Smooth muscle cell (in vitro differentiated cells): ENCODE results near the gene PHACTR2. TPM values are rescaled to one million over a fixed set of nuclear protein-coding genes. Genes with fewer than 3 reads are reported as not detected.

Experiments used
- DNase-seq: peaks from one replicate; lab custom pipeline; 2025; ENCODE audit not compliant: unreplicated experiment; lab: John Stamatoyannopoulos, UW
- H2AFZ ChIP-seq: fragments of 200-600 bp; sonication (generic); 2 replicates; pipeline ENCODE4 v1.6.0; 2016; ENCODE audit warnings: antibody characterized with exemption, low read depth, mild to moderate bottlenecking
- H3F3A ChIP-seq: fragments of 200-600 bp; sonication (generic); 2 replicates; pipeline ENCODE4 v1.6.0; 2017; ENCODE audit warnings: antibody characterized with exemption, low read depth
- H3K27ac ChIP-seq: fragments of 200-600 bp; sonication (generic); 2 replicates; pipeline ENCODE4 v1.5.1; 2016; ENCODE audit warnings: low read depth, mild to moderate bottlenecking
- H3K27me3 ChIP-seq: fragments of 200-600 bp; sonication (generic); 2 replicates; pipeline ENCODE4 v1.6.1; 2016; ENCODE audit warnings: low read depth, mild to moderate bottlenecking
- H3K36me3 ChIP-seq: fragments of 200-600 bp; sonication (generic); 2 replicates; pipeline ENCODE4 v1.5.1; 2016; ENCODE audit warnings: low read depth
- H3K4me1 ChIP-seq: fragments of 200-600 bp; sonication (generic); 2 replicates; pipeline ENCODE4 v1.5.1; 2016; ENCODE audit warnings: low read depth
- H3K4me2 ChIP-seq: fragments of 200-600 bp; sonication (generic); 2 replicates; pipeline ENCODE4 v1.6.0; 2016; ENCODE audit warnings: mild to moderate bottlenecking
- H3K4me3 ChIP-seq: fragments of 200-600 bp; sonication (generic); 2 replicates; pipeline ENCODE4 v1.5.1; 2016; ENCODE audit warnings: mild to moderate bottlenecking
- H3K79me2 ChIP-seq: fragments of 200-600 bp; sonication (generic); 2 replicates; pipeline ENCODE4 v1.6.0; 2016; ENCODE audit warnings: low read depth, mild to moderate bottlenecking
- H3K9ac ChIP-seq: fragments of 200-600 bp; sonication (generic); 2 replicates; pipeline ENCODE4 v1.6.0; 2016; ENCODE audit warnings: low read depth
- H3K9me3 ChIP-seq: fragments of 200-600 bp; sonication (generic); replicated peaks from 2 replicates; pipeline ENCODE4 v1.5.1; 2016; ENCODE audit warnings: low read depth
- H4K20me1 ChIP-seq: fragments of 200-600 bp; sonication (generic); 2 replicates; pipeline ENCODE4 v1.6.0; 2016; ENCODE audit warnings: low read depth
- WGBS: methylation state at CpG from one replicate; pipeline ENCODE4 v1.1.7; 2016; ENCODE audit warnings: low lambda C conversion rate; 5-methylcytosine and 5-hydroxymethylcytosine counted together
- polyA plus RNA-seq: library from polyadenylated mRNA; unstranded; fragments of >200 nt; fragmentation: Nextera tagmentation; extraction: Ambion mirVana; gene quantifications from 2 replicates; pipeline ENCODE4 v1.2.1, GENCODE V29; 2016
- total RNA-seq: library from RNA; depleted of rRNA; stranded (reverse); fragments of >200 nt; gene quantifications from 2 replicates; pipeline ENCODE4 v1.2.3, GENCODE V29; 2014
- TF ChIP-seq, protein P1 (sequence below): fragments of 200-600 bp; sonication (generic); IDR thresholded peaks from 2 replicates; pipeline ENCODE4 v1.5.1; 2017; ENCODE audit warnings: borderline replicate concordance, mild to moderate bottlenecking, antibody characterized with exemption; ENCODE audit not compliant: insufficient read depth, poor library complexity, severe bottlenecking

The PHACTR2 gene
- total and polyA plus RNA-seq, 2 experiments from 2014 or later = 62.7 to 80.4 TPM

DNA sequence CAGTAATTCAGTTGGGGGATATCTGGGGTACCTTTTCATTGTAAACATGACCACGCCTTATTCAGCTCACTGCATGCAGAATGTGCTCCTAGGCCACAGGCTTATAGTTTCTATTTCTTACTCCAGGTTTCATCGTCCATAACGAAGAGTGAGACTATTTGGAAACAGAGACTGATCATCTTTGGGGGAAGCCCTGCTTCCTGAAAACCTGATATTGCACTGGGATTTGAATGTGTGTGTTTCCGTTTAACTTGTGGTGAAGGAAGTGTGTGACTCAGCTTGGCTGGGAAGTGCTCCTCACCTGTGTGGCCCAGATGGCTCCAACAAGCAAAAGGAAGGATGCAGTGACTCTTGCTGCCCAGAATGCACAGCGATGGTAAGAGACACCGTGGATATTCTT, 145.8 kb downstream of the PHACTR2 start:
- Histone ChIP-seq H3F3A (no peaks in the 10 kb centered on the region), H3K27me3 (no peaks in the 10 kb centered on the region), H4K20me1 (no peaks in the 10 kb centered on the region), H3K4me1 (no peaks in the 10 kb centered on the region), H3K9me3 (no peaks in the 10 kb centered on the region), H3K4me3 (no peak overlapping the region), H3K27ac (no peak overlapping the region), H3K79me2 (no peaks in the 10 kb centered on the region), H3K4me2 (no peak overlapping the region), H2AFZ (no peak overlapping the region), H3K36me3 (peaks cover 4% of the 10 kb centered on the region), H3K9ac (no peak overlapping the region)
- DNase-seq = no peak
- 93% methylated on average over 6 of the region's 6 CpGs for WGBS
- TF ChIP-seq, protein P1, sequence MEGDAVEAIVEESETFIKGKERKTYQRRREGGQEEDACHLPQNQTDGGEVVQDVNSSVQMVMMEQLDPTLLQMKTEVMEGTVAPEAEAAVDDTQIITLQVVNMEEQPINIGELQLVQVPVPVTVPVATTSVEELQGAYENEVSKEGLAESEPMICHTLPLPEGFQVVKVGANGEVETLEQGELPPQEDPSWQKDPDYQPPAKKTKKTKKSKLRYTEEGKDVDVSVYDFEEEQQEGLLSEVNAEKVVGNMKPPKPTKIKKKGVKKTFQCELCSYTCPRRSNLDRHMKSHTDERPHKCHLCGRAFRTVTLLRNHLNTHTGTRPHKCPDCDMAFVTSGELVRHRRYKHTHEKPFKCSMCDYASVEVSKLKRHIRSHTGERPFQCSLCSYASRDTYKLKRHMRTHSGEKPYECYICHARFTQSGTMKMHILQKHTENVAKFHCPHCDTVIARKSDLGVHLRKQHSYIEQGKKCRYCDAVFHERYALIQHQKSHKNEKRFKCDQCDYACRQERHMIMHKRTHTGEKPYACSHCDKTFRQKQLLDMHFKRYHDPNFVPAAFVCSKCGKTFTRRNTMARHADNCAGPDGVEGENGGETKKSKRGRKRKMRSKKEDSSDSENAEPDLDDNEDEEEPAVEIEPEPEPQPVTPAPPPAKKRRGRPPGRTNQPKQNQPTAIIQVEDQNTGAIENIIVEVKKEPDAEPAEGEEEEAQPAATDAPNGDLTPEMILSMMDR = no peak

DNA sequence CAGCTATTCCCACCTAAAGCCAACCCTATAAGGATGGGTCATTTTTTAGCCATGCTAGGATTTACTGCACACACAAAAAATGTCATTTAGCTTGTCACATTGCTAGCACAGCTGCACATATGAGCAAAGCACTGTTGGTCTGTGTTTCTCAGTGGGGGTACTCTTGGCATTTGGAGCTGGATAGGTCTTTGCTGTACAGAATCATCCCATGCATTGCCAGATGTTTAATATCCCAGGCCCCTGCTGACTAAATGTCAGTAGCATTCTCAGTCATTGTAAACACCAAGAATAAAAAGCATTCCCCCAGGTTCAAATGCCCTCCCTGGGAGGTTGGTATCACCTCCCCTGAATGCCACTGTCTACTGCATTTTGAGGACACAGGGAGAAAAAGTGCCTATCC, 150.8 kb downstream of the PHACTR2 start:
- Histone ChIP-seq H3K36me3 (peaks cover 4% of the 10 kb centered on the region), H2AFZ (no peak overlapping the region), H3K4me2 (no peak overlapping the region), H3F3A (no peaks in the 10 kb centered on the region), H3K4me3 (no peak overlapping the region), H3K9ac (no peak overlapping the region), H3K79me2 (no peaks in the 10 kb centered on the region), H3K9me3 (no peaks in the 10 kb centered on the region), H3K27me3 (no peaks in the 10 kb centered on the region), H3K4me1 (no peaks in the 10 kb centered on the region), H3K27ac (no peak overlapping the region), H4K20me1 (no peaks in the 10 kb centered on the region)
- no peak for DNase-seq
- TF ChIP-seq, protein P1 = no peak

DNA sequence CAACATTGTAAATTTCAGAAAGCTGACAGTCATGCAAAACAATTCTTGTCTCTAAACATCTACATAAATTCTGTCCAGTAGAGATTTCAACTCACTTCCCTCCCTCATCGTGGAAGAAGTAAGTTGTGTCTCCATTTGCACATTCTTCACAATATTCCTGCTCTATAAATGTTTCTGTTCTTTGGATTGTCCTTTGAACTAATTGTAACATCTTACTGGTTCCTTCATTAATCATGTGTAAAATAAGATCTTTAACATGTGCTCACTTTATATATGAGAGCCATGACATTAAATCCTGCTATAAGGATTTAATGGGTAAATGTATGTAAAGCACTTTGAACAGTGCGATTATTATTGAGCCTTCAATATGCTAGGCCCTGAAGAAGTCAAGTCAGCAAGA, 158.4 kb downstream of the PHACTR2 start:
- no peak overlapping the region for H3K4me2 ChIP-seq
- H3K27ac ChIP-seq = no peak overlapping the region
- no peak for DNase-seq

DNA sequence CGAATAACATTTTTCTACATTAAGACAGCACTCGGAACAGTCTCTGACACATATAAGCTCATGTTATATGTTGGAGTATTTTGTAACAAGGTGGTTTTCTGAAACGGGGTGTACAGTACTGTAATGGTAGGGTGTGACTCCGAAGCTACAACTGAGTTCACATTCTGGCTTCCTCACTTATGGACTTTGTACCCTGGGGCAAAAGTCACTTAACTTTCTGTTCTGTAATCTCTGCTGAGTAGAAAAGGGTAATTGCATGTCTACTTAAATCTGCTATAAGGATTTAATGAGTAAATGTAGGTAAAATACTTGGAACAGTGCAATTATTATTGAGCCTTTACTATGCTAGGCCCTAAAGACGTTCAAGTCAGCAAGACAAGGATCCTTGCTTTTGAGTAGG, 160.6 kb downstream of the PHACTR2 start:
- no peak overlapping the region for H3K27ac ChIP-seq
- WGBS = 84% methylated on average over 5 of the region's 5 CpGs
- H3K36me3 ChIP-seq = no peaks in the 10 kb centered on the region
- no peak for DNase-seq
- H3K27me3 ChIP-seq = no peaks in the 10 kb centered on the region
- peaks cover 6% of the 10 kb centered on the region for H3K4me1 ChIP-seq
- H2AFZ ChIP-seq = no peak overlapping the region
- TF ChIP-seq, protein P1 = no peak
- no peaks in the 10 kb centered on the region for H3K9me3 ChIP-seq
- no peaks in the 10 kb centered on the region for H3F3A ChIP-seq
- no peak overlapping the region for H3K4me2 ChIP-seq
- H3K79me2 ChIP-seq = peaks cover 2% of the 10 kb centered on the region
- H3K9ac ChIP-seq = no peak overlapping the region
- H3K4me3 ChIP-seq = no peak overlapping the region
- H4K20me1 ChIP-seq = no peaks in the 10 kb centered on the region

More for the DNA sequence above, 158.4 kb downstream of the PHACTR2 start:
- no peaks in the 10 kb centered on the region for H3K79me2 ChIP-seq
- H3K9ac ChIP-seq = no peak overlapping the region
- TF ChIP-seq, protein P1 = no peak
- no peaks in the 10 kb centered on the region for H3K9me3 ChIP-seq
- WGBS = 85% methylated on average over 2 of the region's 2 CpGs
- H3K4me1 ChIP-seq = no peaks in the 10 kb centered on the region
- no peaks in the 10 kb centered on the region for H3K27me3 ChIP-seq
- H3K4me3 ChIP-seq = no peak overlapping the region
- no peaks in the 10 kb centered on the region for H3F3A ChIP-seq
- no peaks in the 10 kb centered on the region for H4K20me1 ChIP-seq
- H2AFZ ChIP-seq = no peak overlapping the region
- no peaks in the 10 kb centered on the region for H3K36me3 ChIP-seq
